HFFc6 (cell line): ENCODE results near the gene STRADB. TPM values are rescaled to one million over a fixed set of nuclear protein-coding genes. Genes with fewer than 3 reads are reported as not detected.
A peak's percentile ranks its signal among the peaks of the same experiment; 100 is the strongest.
"Not testable (repeated sequence)": the region's sequence is repeated elsewhere in the genome, so short reads cannot be mapped to it uniquely, and the experiment has no call there.

Experiments used
- DNase-seq: peaks from one replicate; pipeline ENCODE4 v3.0.0-alpha.2; 2018
- H3K27ac Mint-ChIP-seq: 2 replicates; pipeline ENCODE4 v1.8.0; 2020; ENCODE audit warnings: mild to moderate bottlenecking, mixed read lengths
- H3K27me3 Mint-ChIP-seq: 2 replicates; pipeline ENCODE4 v1.8.0; 2021; ENCODE audit warnings: mild to moderate bottlenecking, moderate library complexity, mixed read lengths; ENCODE audit not compliant: insufficient read depth
- H3K36me3 Mint-ChIP-seq: 2 replicates; pipeline ENCODE4 v1.8.0; 2021; ENCODE audit warnings: low read depth, mixed read lengths
- H3K4me1 Mint-ChIP-seq: 2 replicates; pipeline ENCODE4 v1.8.0; 2020; ENCODE audit warnings: low read depth, mixed read lengths
- H3K4me3 Mint-ChIP-seq: 2 replicates; pipeline ENCODE4 v1.8.0; 2020; ENCODE audit warnings: mild to moderate bottlenecking, moderate library complexity, mixed read lengths
- H3K9me3 Mint-ChIP-seq: 2 replicates; pipeline ENCODE4 v1.8.0; 2020; ENCODE audit warnings: mild to moderate bottlenecking, mixed read lengths
- total RNA-seq, 6 experiments: library from RNA; stranded (reverse); fragmentation: NEBNext Ultra II Directional; extraction: Animal tissue kit (Norgen Biotek cat#: 25700); gene quantifications; 2 replicates in 1 of 6; 3 replicates in 5 of 6; pipeline ENCODE4 v1.2.3, GENCODE V29; 2021
- TF ChIP-seq, protein P1 (sequence below): fragments of 200-600 bp; sonication (generic); IDR thresholded peaks from 2 replicates; pipeline ENCODE4 v1.5.0; 2021; ENCODE audit warnings: antibody characterized with exemption, mild to moderate bottlenecking

The STRADB gene
- total RNA-seq, 6 experiments from 2014 or later: 37.7 to 51.0 (median 43.5) TPM

DNA sequence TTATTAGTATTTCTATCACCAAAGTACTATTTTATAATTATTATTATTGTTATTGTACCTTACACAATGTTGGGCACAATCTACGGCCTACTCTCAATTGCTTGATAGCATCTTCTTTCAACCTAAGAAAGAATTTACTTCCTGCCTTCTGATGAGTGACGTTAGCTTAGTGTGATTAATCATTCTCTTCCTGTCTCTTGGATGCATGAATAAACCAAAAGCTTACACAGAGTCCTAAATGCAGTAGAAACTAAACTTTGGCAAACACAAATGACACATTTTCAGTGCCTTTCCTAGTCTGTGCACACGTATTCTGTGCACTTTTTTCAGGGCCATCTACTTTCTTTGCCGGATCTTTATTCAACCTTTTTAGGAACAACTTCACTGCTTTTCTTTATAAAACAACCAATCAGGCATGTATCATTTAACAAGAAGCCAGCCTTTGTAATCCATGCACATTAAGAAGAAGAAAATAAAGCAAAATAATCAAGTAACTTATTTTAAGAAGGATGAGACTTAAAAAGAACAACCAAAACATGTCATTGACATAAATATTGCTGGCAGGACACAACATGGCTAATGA, 19.4 kb upstream of the STRADB start:
- Mint-ChIP-seq H3K4me3 (peak overlapping the region; percentile 76), H3K9me3 (peaks cover 17% of the 10 kb centered on the region), H3K27me3 (no peaks in the 10 kb centered on the region), H3K4me1 (peaks cover 66% of the 10 kb centered on the region), H3K36me3 (peaks cover 35% of the 10 kb centered on the region), H3K27ac (peak overlapping the region; percentile 94)
- TF ChIP-seq, protein P1, sequence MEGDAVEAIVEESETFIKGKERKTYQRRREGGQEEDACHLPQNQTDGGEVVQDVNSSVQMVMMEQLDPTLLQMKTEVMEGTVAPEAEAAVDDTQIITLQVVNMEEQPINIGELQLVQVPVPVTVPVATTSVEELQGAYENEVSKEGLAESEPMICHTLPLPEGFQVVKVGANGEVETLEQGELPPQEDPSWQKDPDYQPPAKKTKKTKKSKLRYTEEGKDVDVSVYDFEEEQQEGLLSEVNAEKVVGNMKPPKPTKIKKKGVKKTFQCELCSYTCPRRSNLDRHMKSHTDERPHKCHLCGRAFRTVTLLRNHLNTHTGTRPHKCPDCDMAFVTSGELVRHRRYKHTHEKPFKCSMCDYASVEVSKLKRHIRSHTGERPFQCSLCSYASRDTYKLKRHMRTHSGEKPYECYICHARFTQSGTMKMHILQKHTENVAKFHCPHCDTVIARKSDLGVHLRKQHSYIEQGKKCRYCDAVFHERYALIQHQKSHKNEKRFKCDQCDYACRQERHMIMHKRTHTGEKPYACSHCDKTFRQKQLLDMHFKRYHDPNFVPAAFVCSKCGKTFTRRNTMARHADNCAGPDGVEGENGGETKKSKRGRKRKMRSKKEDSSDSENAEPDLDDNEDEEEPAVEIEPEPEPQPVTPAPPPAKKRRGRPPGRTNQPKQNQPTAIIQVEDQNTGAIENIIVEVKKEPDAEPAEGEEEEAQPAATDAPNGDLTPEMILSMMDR: no peak
- DNase-seq: peak; percentile 81

GRCh38 chr2:201432621-201433393, 18.7 kb upstream of the STRADB start:
- TF ChIP-seq, protein P1: no peak
- H3K36me3 Mint-ChIP-seq: peaks cover 34% of the 10 kb centered on the region

DNA sequence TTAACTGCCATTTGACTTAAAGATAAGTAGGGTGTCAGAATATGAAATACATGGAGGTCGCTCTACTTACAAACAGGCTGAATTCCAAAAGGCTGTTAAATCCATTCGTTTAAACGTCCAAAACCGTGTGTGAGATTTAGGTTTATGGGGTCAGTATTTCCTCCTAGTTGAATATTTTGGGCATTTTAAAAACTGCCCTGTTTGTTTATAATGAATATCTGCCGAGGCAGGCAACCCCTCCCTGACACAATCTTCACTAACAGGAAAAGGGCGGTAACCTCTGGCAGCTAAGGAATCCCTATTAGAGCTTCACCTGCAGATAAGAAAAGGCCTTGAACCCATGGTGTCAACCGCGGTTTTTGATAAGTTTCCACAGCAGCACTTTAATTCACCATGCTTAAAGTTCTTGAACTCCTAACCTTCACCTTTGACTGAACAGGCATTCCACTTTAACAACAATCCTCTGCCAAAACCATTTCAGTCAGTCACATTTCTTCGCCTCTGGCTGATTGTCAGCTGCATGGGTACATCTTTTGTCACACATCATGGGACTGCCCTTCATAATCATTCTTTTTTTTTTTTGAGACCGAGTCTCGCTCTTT, 18.0 kb upstream of the STRADB start:
- no peak for DNase-seq
- Mint-ChIP-seq H3K4me3 (peak overlapping the region; percentile 76), H3K27me3 (no peaks in the 10 kb centered on the region), H3K27ac (peak overlapping the region; percentile 94), H3K36me3 (peaks cover 28% of the 10 kb centered on the region), H3K4me1 (peaks cover 69% of the 10 kb centered on the region), H3K9me3 (peaks cover 16% of the 10 kb centered on the region)
- TF ChIP-seq, protein P1: no peak

More at GRCh38 chr2:201432621-201433393, 18.7 kb upstream of the STRADB start:
- peak overlapping the region; percentile 94 for H3K27ac Mint-ChIP-seq
- H3K9me3 Mint-ChIP-seq: peaks cover 17% of the 10 kb centered on the region
- peaks cover 69% of the 10 kb centered on the region for H3K4me1 Mint-ChIP-seq
- no peaks in the 10 kb centered on the region for H3K27me3 Mint-ChIP-seq
- peak overlapping the region; percentile 76 for H3K4me3 Mint-ChIP-seq
- peak; percentile 15 for DNase-seq

DNA sequence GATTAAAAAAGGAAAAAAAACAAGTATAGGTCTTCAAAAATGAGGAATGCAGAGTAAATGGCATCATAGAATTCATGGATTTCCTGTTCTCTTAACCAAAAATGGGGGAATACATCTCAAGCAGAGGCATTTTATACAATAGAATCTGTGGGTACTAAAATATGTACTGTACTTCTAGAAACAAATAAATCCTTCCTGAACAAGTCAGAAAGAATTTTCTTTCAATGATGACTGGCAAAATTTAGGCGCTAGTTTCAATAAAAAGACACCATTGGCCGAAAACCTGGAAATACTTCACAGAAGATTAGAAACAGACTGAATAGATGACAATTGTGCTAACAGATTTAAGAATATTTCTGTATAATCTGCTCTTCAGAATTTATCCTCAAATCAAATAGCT, 15.4 kb upstream of the STRADB start:
- DNase-seq: no peak
- peaks cover 66% of the 10 kb centered on the region for H3K4me1 Mint-ChIP-seq
- peak overlapping the region; percentile 50 for H3K27ac Mint-ChIP-seq
- TF ChIP-seq, protein P1: no peak
- H3K36me3 Mint-ChIP-seq: peaks cover 20% of the 10 kb centered on the region
- no peak overlapping the region for H3K4me3 Mint-ChIP-seq
- H3K9me3 Mint-ChIP-seq: no peaks in the 10 kb centered on the region
- H3K27me3 Mint-ChIP-seq: peaks cover 1% of the 10 kb centered on the region; the same call in 1 of the 2 replicates

GRCh38 chr2:201439336-201439922, 12.1 kb upstream of the STRADB start:
- H3K27ac Mint-ChIP-seq, H3K4me3 Mint-ChIP-seq, DNase-seq, H3K27me3 Mint-ChIP-seq, H3K9me3 Mint-ChIP-seq: not testable (repeated sequence)
- Mint-ChIP-seq H3K4me1 (peaks cover 33% of the 10 kb centered on the region), H3K36me3 (peaks cover 14% of the 10 kb centered on the region)
